Activated naive CD4-positive, alpha-beta T cell treated with anti-CD3 and anti-CD28 coated beads, Interleukin-2, amount 50 U/mL, for 24 hours (primary cell): ENCODE measurements around the gene ADAMTS15.

Experiments used
- H3K27ac Mint-ChIP-seq: one replicate; pipeline ENCODE4 v1.8.0; 2021; ENCODE audit warnings: mild to moderate bottlenecking, mixed read lengths
- H3K27me3 Mint-ChIP-seq: one replicate; pipeline ENCODE4 v1.8.0; 2021; ENCODE audit warnings: mixed read lengths
- H3K36me3 Mint-ChIP-seq: one replicate; pipeline ENCODE4 v1.8.0; 2021; ENCODE audit warnings: mixed read lengths
- H3K4me1 Mint-ChIP-seq: one replicate; pipeline ENCODE4 v1.8.0; 2021; ENCODE audit warnings: mixed read lengths
- H3K4me3 Mint-ChIP-seq: one replicate; pipeline ENCODE4 v1.8.0; 2021; ENCODE audit warnings: mild to moderate bottlenecking, mixed read lengths
- H3K9me3 Mint-ChIP-seq: one replicate; pipeline ENCODE4 v1.8.0; 2021; ENCODE audit warnings: mixed read lengths

Gene ADAMTS15

DNA sequence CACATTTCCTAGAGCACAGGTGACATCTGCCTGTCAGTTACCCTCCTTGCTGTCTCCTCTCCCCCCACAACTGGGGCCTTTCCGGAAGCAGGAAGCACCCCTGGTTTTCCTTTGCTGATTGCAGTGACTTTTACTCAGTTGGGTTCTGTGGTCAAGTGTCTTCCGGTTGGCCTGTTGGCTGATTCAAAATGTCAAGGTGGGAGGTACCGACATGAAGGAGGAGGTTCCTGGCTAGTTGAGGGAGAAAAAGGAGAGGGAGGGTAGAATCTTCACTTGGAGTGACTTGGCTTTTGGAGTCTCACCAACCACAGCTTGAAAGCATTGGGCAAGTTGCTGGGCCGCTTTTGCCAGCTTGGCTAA, 9.3 kb upstream of the ADAMTS15 start:
- Mint-ChIP-seq H3K4me1 (peaks cover 9% of the 10 kb centered on the region), H3K36me3 (no peaks in the 10 kb centered on the region), H3K27ac (no peak overlapping the region), H3K9me3 (no peaks in the 10 kb centered on the region), H3K27me3 (no peaks in the 10 kb centered on the region), H3K4me3 (no peak overlapping the region)

DNA sequence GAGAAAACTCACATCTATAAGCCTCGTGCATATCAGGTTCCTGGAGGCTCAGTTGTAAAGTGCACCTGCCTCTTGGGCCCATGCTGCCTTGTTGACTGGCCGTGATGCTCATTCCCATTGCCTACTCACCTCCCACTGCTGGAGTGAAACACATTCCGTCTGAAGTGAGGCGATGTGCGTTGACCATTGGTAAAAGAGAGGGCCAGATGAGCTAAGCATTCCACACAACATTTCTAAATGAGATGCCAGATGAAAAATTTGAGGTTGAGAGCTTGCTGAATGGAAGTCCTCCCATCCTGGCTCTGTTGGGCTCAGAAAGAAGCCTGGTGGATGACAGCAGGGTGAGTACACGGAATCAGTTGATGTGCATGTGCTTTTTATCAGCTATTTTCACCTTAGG, 8.6 kb upstream of the ADAMTS15 start:
- Mint-ChIP-seq H3K4me1 (peaks cover 9% of the 10 kb centered on the region), H3K27ac (no peak overlapping the region), H3K27me3 (no peaks in the 10 kb centered on the region), H3K4me3 (no peak overlapping the region), H3K36me3 (no peaks in the 10 kb centered on the region), H3K9me3 (no peaks in the 10 kb centered on the region)

DNA sequence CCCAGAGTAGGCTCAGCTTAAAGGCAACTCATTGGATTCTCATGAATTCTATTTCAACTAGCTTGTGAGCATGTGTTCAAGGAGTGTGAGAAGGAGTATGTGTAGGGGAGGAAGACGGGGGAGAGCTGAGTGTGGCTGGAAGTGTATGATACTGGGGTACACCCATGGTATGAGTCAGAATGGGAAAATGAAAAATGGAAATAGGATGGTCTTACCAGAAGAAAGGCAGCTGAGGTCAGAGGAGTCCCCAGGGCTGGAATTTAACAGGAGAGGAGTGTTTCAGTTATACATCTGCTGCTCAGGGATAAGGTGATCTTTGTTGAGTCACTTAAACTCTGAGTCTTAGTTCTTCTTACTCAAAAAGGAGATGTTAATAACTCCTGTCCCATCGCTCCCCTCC, 6.7 kb upstream of the ADAMTS15 start:
- Mint-ChIP-seq H3K36me3 (no peaks in the 10 kb centered on the region), H3K4me3 (no peak overlapping the region), H3K27me3 (peaks cover 2% of the 10 kb centered on the region), H3K4me1 (peaks cover 9% of the 10 kb centered on the region), H3K9me3 (no peaks in the 10 kb centered on the region), H3K27ac (no peak overlapping the region)

DNA sequence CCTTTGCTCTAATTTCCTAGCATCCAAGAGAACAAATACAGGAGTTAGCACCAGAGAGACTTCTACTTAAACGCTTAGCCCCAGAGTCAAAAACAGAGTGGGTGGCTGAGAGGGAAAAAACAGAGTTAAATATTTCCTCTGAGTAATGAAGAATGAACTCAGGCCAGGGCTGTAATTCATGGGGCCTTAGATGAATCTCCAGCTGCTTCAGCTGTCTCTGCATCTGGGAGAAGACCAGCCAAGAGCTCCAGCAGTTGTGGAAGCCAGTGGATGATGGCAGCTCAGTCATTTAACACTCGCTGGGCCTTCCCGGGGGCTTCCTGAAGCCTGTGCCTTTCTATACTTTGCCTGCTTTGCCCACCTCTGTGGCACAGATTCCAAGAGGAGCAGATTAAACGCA, 5.7 kb upstream of the ADAMTS15 start:
- H3K4me1 Mint-ChIP-seq = peaks cover 9% of the 10 kb centered on the region
- peaks cover 2% of the 10 kb centered on the region for H3K27me3 Mint-ChIP-seq
- no peak overlapping the region for H3K4me3 Mint-ChIP-seq
- H3K27ac Mint-ChIP-seq = no peak overlapping the region
- H3K9me3 Mint-ChIP-seq = no peaks in the 10 kb centered on the region
- H3K36me3 Mint-ChIP-seq = no peaks in the 10 kb centered on the region

DNA sequence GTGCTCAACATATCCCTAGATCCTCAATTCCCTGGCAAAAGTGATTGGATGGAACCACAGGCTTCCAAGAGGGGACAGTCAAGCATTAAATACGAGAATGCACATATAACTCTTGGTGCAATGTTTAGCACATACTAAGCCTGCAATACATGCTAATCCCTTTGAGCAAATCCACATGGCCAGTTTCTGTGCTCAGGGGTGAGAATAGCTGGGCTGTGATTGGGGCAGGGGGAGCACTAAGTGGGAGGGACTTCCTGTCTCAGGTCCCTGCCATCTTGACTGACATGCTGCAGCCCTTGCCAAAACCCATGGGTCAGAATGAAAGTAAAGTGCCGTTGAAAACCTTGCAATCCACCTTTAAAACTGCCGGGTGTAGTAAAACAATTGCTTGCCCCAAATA, 2.7 kb upstream of the ADAMTS15 start:
- Mint-ChIP-seq H3K4me1 (peaks cover 4% of the 10 kb centered on the region), H3K9me3 (no peaks in the 10 kb centered on the region), H3K27me3 (peaks cover 7% of the 10 kb centered on the region), H3K4me3 (no peak overlapping the region), H3K36me3 (no peaks in the 10 kb centered on the region), H3K27ac (no peak overlapping the region)

DNA sequence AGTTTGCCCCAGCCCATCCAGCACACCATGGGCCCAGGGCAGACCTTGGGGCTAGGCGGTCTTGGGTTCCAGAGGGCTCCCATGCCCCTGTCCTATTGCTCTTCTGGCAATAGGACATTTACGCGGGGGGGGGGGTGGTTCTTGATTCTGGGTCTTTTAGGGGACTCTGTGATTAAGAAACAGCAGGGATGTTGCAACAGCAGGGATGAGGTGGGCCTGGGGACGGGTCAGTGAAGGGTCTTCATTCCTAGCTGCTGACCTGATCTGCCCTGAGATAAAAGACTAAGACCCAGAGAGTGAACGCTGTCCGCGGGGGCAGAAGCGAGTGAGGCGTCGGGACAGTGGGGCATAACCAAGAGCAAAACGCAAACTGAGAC, 418 bp upstream of the ADAMTS15 start:
- Mint-ChIP-seq H3K4me1 (peaks cover 4% of the 10 kb centered on the region), H3K9me3 (no peaks in the 10 kb centered on the region), H3K27ac (no peak overlapping the region), H3K4me3 (peak overlapping the region; percentile 57), H3K27me3 (peaks cover 10% of the 10 kb centered on the region), H3K36me3 (no peaks in the 10 kb centered on the region)

DNA sequence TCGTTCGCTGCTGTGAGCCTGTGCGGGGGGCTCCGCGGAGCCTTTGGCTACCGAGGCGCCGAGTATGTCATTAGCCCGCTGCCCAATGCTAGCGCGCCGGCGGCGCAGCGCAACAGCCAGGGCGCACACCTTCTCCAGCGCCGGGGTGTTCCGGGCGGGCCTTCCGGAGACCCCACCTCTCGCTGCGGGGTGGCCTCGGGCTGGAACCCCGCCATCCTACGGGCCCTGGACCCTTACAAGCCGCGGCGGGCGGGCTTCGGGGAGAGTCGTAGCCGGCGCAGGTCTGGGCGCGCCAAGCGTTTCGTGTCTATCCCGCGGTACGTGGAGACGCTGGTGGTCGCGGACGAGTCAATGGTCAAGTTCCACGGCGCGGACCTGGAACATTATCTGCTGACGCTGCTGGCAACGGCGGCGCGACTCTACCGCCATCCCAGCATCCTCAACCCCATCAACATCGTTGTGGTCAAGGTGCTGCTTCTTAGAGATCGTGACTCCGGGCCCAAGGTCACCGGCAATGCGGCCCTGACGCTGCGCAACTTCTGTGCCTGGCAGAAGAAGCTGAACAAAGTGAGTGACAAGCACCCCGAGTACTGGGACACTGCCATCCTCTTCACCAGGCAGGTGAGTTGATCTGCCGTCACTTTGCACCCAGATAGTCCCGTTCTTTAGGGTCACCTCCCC, 1.0 kb downstream of the ADAMTS15 start:
- no peaks in the 10 kb centered on the region for H3K36me3 Mint-ChIP-seq
- H3K27me3 Mint-ChIP-seq = peaks cover 17% of the 10 kb centered on the region
- H3K4me1 Mint-ChIP-seq = peaks cover 4% of the 10 kb centered on the region
- no peak overlapping the region for H3K27ac Mint-ChIP-seq
- H3K9me3 Mint-ChIP-seq = no peaks in the 10 kb centered on the region
- peak overlapping the region; percentile 30 for H3K4me3 Mint-ChIP-seq

DNA sequence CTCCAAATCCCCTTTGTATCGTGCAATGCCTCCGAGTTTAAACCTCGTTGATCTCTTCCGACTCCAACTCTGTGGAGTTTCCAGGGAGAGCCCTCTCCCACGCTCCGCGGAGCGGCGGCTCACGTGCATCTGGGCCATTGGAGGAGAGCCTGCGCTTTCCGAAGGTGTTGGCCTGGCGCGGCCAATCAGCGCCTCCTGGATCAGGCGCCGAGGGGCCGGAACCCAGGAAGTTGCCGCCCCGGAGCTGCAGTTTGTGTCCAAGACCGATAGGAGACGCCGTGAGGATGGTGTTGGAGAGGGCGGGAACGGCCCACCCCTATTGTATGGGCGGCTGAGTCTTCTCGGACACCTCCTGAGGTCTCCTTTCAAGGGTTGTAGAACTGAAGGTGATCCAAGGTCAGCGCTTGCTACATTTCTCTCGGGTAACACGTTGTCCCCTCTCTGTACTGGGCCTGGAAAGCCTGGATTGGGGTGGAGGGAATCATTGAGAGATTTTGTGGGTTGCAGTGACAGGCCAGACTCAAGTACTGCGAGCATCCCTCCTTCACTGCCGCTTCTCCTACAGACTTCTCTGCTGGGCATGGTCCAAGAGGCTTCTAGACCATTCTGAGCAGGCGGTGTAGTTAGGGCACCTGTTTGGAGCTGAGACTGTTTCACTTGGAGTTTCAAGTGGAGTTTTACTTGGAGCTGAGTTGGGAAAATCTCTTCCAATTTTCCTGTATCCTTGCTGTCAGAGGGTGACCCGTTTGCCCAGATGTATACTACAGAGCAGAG, 1.7 kb downstream of the ADAMTS15 start:
- H3K4me1 Mint-ChIP-seq = peaks cover 4% of the 10 kb centered on the region
- H3K9me3 Mint-ChIP-seq = no peaks in the 10 kb centered on the region
- H3K27ac Mint-ChIP-seq = no peak overlapping the region
- peak overlapping the region; percentile 26 for H3K4me3 Mint-ChIP-seq
- peaks cover 17% of the 10 kb centered on the region for H3K27me3 Mint-ChIP-seq
- H3K36me3 Mint-ChIP-seq = no peaks in the 10 kb centered on the region

DNA sequence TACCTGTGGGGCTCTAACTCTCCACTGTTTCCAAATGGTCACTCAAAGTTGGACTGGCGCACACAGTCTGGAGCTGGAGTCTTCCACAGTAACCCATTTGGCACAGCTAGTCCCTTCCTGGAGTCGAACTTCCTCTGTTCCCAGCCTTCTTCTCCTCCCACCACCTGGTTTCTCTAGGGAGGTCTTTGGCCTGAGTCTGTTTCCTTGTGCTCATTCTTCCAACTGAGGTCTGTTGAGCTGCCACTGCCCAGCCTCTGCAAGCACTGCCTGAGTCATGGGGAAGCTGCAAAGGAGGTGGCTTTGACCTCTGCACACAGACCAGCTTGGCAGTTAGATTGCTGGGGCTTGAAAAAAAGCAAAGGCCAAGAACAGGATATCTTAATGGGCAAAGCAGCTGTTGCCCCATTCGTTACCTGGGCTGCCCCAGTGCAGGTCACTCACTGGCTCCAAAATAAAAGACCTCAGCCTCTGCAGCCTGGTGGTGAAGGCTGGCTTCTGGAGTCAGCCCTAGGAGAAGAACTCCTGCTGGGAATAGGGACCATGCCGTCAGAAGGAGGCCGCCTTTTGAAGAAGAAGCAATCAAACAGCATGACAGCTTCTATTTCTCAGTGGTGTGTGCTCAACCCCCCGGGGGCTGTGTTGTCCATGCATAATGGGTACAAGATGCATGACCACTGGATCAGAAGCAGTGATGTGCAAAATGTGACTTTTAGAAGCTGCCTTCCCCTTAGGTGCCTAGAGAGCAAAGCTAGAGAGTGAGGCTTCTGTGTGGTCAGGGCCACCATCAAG, 3.0 kb downstream of the ADAMTS15 start:
- Mint-ChIP-seq H3K9me3 (no peaks in the 10 kb centered on the region), H3K27me3 (peaks cover 16% of the 10 kb centered on the region), H3K27ac (no peak overlapping the region), H3K4me1 (peaks cover 4% of the 10 kb centered on the region), H3K4me3 (no peak overlapping the region), H3K36me3 (no peaks in the 10 kb centered on the region)

DNA sequence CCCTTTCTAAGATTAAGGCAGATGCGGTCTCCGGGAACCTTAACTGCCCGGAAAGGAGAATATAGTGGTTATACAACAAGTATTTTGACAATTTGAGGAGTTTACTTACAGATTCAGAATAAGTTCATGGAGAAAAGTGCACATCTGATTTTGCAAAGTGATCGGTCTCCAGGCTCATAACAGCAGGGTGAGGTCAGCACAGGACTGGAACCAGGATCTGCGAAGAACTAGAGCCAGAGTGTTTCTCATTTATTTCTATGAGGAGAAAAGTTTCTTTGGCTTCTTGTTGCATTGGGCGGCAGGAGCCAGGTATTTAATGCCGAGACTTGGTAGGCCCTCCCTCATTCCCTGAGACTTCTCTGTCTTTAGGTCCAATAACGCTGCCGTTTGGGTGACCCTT, 3.7 kb downstream of the ADAMTS15 start:
- Mint-ChIP-seq H3K27me3 (peaks cover 15% of the 10 kb centered on the region), H3K4me1 (peaks cover 4% of the 10 kb centered on the region), H3K36me3 (no peaks in the 10 kb centered on the region), H3K27ac (no peak overlapping the region), H3K4me3 (no peak overlapping the region), H3K9me3 (no peaks in the 10 kb centered on the region)

DNA sequence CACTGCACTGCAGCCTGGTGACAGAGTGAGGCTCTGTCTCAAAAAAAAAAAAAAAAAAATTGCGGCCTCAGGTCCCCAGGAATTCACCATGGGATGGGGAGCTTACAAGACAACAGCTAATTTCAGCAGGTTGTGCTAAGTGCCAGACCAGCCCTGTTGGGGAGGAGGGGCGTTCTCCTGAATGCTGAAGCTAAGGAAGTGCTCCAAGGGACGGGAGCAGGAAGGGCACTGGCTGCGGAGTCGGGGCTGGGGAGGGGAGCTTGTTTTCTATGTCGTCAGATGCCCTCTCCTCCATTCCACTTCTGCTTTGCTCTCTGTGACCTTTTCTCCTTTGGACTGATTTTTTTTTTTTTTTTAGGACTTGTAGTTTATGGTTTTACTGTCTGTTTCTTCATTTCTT, 4.5 kb downstream of the ADAMTS15 start:
- peaks cover 15% of the 10 kb centered on the region for H3K27me3 Mint-ChIP-seq
- peaks cover 3% of the 10 kb centered on the region for H3K4me1 Mint-ChIP-seq
- no peak overlapping the region for H3K27ac Mint-ChIP-seq
- H3K36me3 Mint-ChIP-seq = no peaks in the 10 kb centered on the region
- H3K9me3 Mint-ChIP-seq = no peaks in the 10 kb centered on the region
- H3K4me3 Mint-ChIP-seq = no peak overlapping the region

DNA sequence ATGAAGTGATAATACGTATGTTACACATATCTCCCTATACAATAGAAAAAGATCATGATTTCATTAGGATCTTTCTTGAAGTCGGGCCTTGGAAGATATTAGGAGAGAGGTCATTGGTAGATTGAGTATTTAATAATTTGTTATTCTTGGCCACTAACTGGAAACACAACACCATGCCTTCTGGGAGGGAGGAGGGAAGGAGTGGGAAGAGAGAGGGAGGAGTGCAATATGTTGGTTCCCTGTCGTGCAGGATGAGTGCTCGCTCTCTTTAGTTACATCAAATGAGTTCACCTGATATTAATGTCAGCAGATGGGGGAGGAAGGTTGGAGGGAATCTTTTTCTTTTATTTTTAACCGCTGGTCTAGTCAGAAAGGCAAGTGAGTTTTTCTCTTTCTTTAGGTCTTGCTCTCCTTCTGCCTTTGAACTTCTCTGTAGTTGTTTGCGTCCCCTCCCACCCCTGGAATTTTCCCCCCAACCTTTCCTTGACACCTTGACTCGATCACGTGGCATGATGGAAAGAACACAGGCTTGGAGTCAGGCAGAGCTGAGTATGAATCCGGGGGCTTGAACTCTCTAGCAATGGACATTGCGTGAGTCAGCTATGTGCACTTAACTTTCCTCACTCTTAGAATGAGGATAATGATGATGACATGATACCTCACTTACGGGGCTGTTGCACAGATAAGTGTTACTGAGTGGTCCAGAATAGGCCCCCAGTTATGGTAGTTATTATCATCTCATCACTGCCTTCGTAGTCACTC, 6.2 kb downstream of the ADAMTS15 start:
- Mint-ChIP-seq H3K27me3 (peaks cover 12% of the 10 kb centered on the region), H3K4me3 (no peak overlapping the region), H3K27ac (no peak overlapping the region), H3K4me1 (no peaks in the 10 kb centered on the region), H3K36me3 (no peaks in the 10 kb centered on the region), H3K9me3 (no peaks in the 10 kb centered on the region)

DNA sequence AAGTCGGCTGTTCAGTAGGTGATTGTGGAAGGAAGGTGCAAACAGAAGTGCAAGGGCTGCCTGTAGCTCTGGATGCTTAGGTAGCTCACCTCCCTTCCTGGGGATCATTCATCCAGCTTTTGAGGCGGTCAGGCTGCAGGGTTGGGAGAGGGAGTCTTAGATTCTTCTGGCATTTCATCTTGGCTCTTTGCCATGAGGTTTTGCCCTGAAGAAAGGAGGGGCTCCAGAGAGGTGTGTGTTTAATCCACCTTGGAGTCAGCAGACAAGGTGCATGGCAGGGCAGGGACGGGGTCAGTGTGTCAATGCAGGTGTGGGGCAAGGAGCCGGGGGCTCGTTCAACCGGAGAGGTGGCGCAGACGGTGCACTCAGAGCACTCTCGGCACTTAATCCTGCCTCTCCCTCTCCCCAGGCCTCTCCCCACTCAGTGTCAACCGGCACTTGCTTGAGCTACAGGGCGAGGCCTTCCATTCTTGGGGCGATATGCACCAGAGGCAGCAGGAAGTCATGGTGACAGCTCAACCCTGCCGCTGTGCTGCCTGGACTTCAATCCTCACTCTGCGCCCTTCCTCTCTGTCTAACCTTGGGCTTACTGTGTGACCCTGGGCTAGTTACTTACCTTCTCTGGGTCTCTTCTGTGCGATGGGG, 7.2 kb downstream of the ADAMTS15 start:
- H3K9me3 Mint-ChIP-seq = no peaks in the 10 kb centered on the region
- H3K27me3 Mint-ChIP-seq = peaks cover 9% of the 10 kb centered on the region
- H3K36me3 Mint-ChIP-seq = no peaks in the 10 kb centered on the region
- no peak overlapping the region for H3K27ac Mint-ChIP-seq
- no peaks in the 10 kb centered on the region for H3K4me1 Mint-ChIP-seq
- no peak overlapping the region for H3K4me3 Mint-ChIP-seq

DNA sequence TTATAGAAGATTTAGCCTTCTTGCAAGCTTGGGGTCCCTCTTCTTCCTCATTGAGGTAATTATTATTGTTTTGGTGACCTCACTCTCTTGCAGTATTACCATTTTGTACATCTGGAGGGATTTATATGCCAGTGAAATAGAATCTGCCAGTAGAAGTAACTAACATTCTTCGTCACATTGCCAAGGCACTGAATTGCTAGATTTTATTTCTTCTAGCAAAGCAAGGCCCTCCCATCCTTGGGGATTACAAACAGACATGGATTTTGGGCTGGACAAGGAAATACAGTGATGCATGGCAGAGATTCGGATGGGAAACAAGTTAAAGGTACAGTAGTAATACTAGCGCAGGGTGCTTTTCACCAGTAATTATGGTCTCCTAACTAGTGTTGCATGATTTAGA, 7.8 kb downstream of the ADAMTS15 start:
- Mint-ChIP-seq H3K27ac (no peak overlapping the region), H3K9me3 (no peaks in the 10 kb centered on the region), H3K27me3 (peaks cover 7% of the 10 kb centered on the region), H3K4me1 (no peaks in the 10 kb centered on the region), H3K36me3 (no peaks in the 10 kb centered on the region), H3K4me3 (no peak overlapping the region)
